ENCODE measurements around the gene PPP4R4. TPM values are rescaled to one million over a fixed set of nuclear protein-coding genes. Genes with fewer than 3 reads are reported as not detected.

The PPP4R4 gene
- total RNA-seq, 1 experiment from 2014 or later, result 3.9 TPM

DNA sequence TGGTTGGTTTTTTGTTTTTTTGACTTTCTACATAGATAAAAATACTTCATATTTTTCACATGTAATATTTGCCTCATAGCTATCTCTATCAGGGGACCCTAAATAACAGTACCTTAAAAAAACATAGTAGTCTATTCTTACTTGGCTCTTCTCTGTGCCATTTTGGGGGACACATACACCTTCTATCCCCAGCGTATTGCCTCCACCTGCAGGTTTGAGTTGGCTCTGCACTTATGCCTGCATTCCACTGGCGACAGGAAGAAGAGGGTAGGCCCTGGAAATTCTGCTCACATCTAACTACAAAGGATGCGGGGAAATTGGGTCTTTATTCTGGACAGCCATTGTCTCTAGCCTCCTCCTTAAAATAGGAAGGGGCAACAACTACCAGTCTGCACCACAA, 30.9 kb upstream of the PPP4R4 start:
- Histone ChIP-seq H2AFZ (ENCODE audit: low read length) (no peak overlapping the region), H4K5ac (ENCODE audit: insufficient read length, low read depth, low read length) (no peak overlapping the region), H2BK15ac (ENCODE audit: low read depth, low read length) (no peak overlapping the region), H3K9ac (ENCODE audit: extremely low read depth, insufficient read length, low read length) (no peak overlapping the region), H4K91ac (ENCODE audit: insufficient read length, low read depth, low read length) (no peak overlapping the region), H3K4me2 (ENCODE audit: insufficient read depth, insufficient read length, low read length) (no peak overlapping the region), H3K79me2 (ENCODE audit: insufficient read depth, low read length) (no peaks in the 10 kb centered on the region), H3T11ph (ENCODE audit: low read length) (no peak overlapping the region), H2BK12ac (ENCODE audit: insufficient read length, low read depth, low read length) (no peak overlapping the region), H3K23me2 (ENCODE audit: insufficient read length, low read depth, low read length, poor library complexity, severe bottlenecking) (peaks cover 2% of the 10 kb centered on the region), H3K4ac (ENCODE audit: low read depth, low read length) (no peak overlapping the region), H2BK5ac (ENCODE audit: insufficient read length, low read length) (no peak overlapping the region), H3K14ac (ENCODE audit: insufficient read depth, low read length) (no peak overlapping the region), H3K27ac (ENCODE audit: insufficient read length, low read depth, low read length) (no peak overlapping the region), H3K9me3 (ENCODE audit: control insufficient read depth, low read depth, low read length) (no peaks in the 10 kb centered on the region), H4K20me1 (ENCODE audit: control insufficient read depth, insufficient read depth, insufficient read length) (no peaks in the 10 kb centered on the region), H3K4me1 (ENCODE audit: insufficient read depth, low read length) (peaks cover 4% of the 10 kb centered on the region; the same call in 1 of the 2 replicates), H2AK5ac (ENCODE audit: insufficient read length, low read length) (no peak overlapping the region), H3K18ac (ENCODE audit: insufficient read length, low read depth, low read length) (no peak overlapping the region), H2BK120ac (ENCODE audit: low read depth, low read length, poor library complexity, severe bottlenecking) (no peak overlapping the region), H3K23ac (ENCODE audit: insufficient read length, low read depth, low read length) (no peak overlapping the region), H3K79me1 (ENCODE audit: insufficient read depth, low read depth, low read length, poor library complexity, severe bottlenecking) (no peaks in the 10 kb centered on the region), H3K56ac (ENCODE audit: insufficient read length, low read depth, low read length) (no peak overlapping the region), H2BK20ac (ENCODE audit: low read depth, low read length, poor library complexity, severe bottlenecking) (no peak overlapping the region), H4K8ac (replicated peaks; ENCODE audit: insufficient read length, low read depth, low read length) (no peak overlapping the region), H3K27me3 (ENCODE audit: insufficient read depth, low read length) (no peaks in the 10 kb centered on the region)
- TF ChIP-seq, protein P1, sequence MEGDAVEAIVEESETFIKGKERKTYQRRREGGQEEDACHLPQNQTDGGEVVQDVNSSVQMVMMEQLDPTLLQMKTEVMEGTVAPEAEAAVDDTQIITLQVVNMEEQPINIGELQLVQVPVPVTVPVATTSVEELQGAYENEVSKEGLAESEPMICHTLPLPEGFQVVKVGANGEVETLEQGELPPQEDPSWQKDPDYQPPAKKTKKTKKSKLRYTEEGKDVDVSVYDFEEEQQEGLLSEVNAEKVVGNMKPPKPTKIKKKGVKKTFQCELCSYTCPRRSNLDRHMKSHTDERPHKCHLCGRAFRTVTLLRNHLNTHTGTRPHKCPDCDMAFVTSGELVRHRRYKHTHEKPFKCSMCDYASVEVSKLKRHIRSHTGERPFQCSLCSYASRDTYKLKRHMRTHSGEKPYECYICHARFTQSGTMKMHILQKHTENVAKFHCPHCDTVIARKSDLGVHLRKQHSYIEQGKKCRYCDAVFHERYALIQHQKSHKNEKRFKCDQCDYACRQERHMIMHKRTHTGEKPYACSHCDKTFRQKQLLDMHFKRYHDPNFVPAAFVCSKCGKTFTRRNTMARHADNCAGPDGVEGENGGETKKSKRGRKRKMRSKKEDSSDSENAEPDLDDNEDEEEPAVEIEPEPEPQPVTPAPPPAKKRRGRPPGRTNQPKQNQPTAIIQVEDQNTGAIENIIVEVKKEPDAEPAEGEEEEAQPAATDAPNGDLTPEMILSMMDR (conservative IDR thresholded peaks at IDR 0.05), result peak; percentile 70
- Mint-ChIP-seq H3K27ac (no peak overlapping the region), H3K4me3 (no peak overlapping the region), H3K9me3 (peaks cover 0 to 3% of the 10 kb centered on the region in 2 experiments; a peak in 1 of 5 replicates), H3K27me3 (ENCODE audit: low read depth) (peaks cover 1% of the 10 kb centered on the region; the same call in 1 of the 2 replicates), H3K36me3 (ENCODE audit: insufficient read depth in 1 of 3, low read depth in 3 of 3) (no peaks in the 10 kb centered on the region), H3K4me1 (peaks cover 25 to 31% of the 10 kb centered on the region in 2 experiments)
- no CpG with 5 or more reads among the region's 3 CpGs for WGBS (ENCODE audit: extremely low coverage, insufficient read length, low lambda C conversion rate)
- peak; percentile 58 for DNase-seq
